ENCODE measurements around the gene ST3GAL3.

The ST3GAL3 gene

GRCh38 chr1:43704838-43705237 is 2.5 kb upstream of the ST3GAL3 start:
- DNase-seq = peak; percentile 34

GRCh38 chr1:43705334-43705733 is 2.0 kb upstream of the ST3GAL3 start:
- DNase-seq = no peak

GRCh38 chr1:43705982-43706597 is 1.2 kb upstream of the ST3GAL3 start:
- DNase-seq = peak; percentile 8

- peak; percentile 8 for DNase-seq
Observed at GRCh38 chr1:43706598-43707189, 642 bp upstream of the ST3GAL3 start.

GRCh38 chr1:43708002-43708410 is 670 bp downstream of the ST3GAL3 start:
- DNase-seq = peak; percentile 22

GRCh38 chr1:43711049-43711448 is 3.7 kb downstream of the ST3GAL3 start:
- DNase-seq = peak; percentile 59

- DNase-seq = peak; percentile 80
Observed at GRCh38 chr1:43711524-43712386, 4.4 kb downstream of the ST3GAL3 start.

GRCh38 chr1:43716559-43717281 is 9.4 kb downstream of the ST3GAL3 start:
- DNase-seq = no peak

- DNase-seq = peak; percentile 22
Observed at GRCh38 chr1:43719063-43719462, 11.7 kb downstream of the ST3GAL3 start.

GRCh38 chr1:43719670-43720419 is 12.5 kb downstream of the ST3GAL3 start:
- peak; percentile 19 for DNase-seq

- peak; percentile 7 for DNase-seq
Observed at GRCh38 chr1:43722810-43723209, 15.5 kb downstream of the ST3GAL3 start.

GRCh38 chr1:43729816-43730463 is 22.6 kb downstream of the ST3GAL3 start:
- peak; percentile 6 for DNase-seq

- DNase-seq = no peak
Observed at GRCh38 chr1:43731867-43732531, 24.7 kb downstream of the ST3GAL3 start.

- DNase-seq = no peak
Observed at GRCh38 chr1:43736819-43737218, 29.5 kb downstream of the ST3GAL3 start.

GRCh38 chr1:43742026-43742425 is 34.7 kb downstream of the ST3GAL3 start:
- no peak for DNase-seq

- no peak for DNase-seq
Observed at GRCh38 chr1:43743206-43743605, 35.9 kb downstream of the ST3GAL3 start.

- DNase-seq = no peak
Observed at GRCh38 chr1:43747736-43748135, 40.4 kb downstream of the ST3GAL3 start.

GRCh38 chr1:43750083-43750482 is 42.7 kb downstream of the ST3GAL3 start:
- DNase-seq = no peak

- DNase-seq = no peak
Observed at GRCh38 chr1:43753422-43753821, 46.1 kb downstream of the ST3GAL3 start.

- DNase-seq = no peak
Observed at GRCh38 chr1:43754892-43755291, 47.6 kb downstream of the ST3GAL3 start.

Measured in fibroblast of skin of scalp (primary cell).